GM19099 (cell line): ENCODE data around the gene LGALS14.

Experiments used
- POLR2A ChIP-seq: IDR thresholded peaks from 3 replicates; pipeline ENCODE4 v1.6.1; 2011; ENCODE audit warnings: low read depth; ENCODE audit not compliant: insufficient read length; ENCODE audit errors: extremely low read depth

Gene LGALS14

GRCh38 chr19:39704181-39705044 lies at the start of gene LGALS14:
Gene LGALS14, plus strand, starts transcription at chr19:39704481. Its CDS starts 48 bp downstream, at chr19:39704529.
- no peak for TF ChIP-seq POLR2A

GRCh38 chr19:39655613-39656012 lies 48.7 kb upstream of the LGALS14 start, which contains the start of gene LGALS16:
Gene LGALS16, plus strand, starts transcription at chr19:39655913. Its CDS starts 49 bp downstream, at chr19:39655962.
- no peak for TF ChIP-seq POLR2A

GRCh38 chr19:39659791-39660190 lies 44.5 kb upstream of the LGALS14 start:
- no peak for TF ChIP-seq POLR2A

- no peak for TF ChIP-seq POLR2A
These were observed 43.6 kb upstream of the LGALS14 start for GRCh38 chr19:39660661-39661060.

GRCh38 chr19:39661565-39661964 lies 42.7 kb upstream of the LGALS14 start:
- TF ChIP-seq POLR2A = no peak

- TF ChIP-seq POLR2A = no peak
These were observed 33.3 kb upstream of the LGALS14 start for GRCh38 chr19:39670998-39671397.

GRCh38 chr19:39671739-39672363 lies 32.4 kb upstream of the LGALS14 start:
- TF ChIP-seq POLR2A = no peak

- no peak for TF ChIP-seq POLR2A
These were observed 31.8 kb upstream of the LGALS14 start for GRCh38 chr19:39672473-39672872.

- TF ChIP-seq POLR2A = no peak
These were observed 28.3 kb upstream of the LGALS14 start for GRCh38 chr19:39676004-39676403.

GRCh38 chr19:39677961-39678889 lies 26.1 kb upstream of the LGALS14 start:
- TF ChIP-seq POLR2A = no peak

GRCh38 chr19:39679056-39679790 lies 25.1 kb upstream of the LGALS14 start:
- TF ChIP-seq POLR2A = peak; percentile 10

- TF ChIP-seq POLR2A = no peak
These were observed 24.5 kb upstream of the LGALS14 start for GRCh38 chr19:39679791-39680168.

GRCh38 chr19:39680593-39680992 lies 23.7 kb upstream of the LGALS14 start:
- TF ChIP-seq POLR2A = no peak

- no peak for TF ChIP-seq POLR2A
These were observed 22.9 kb upstream of the LGALS14 start for GRCh38 chr19:39681416-39681815.

- no peak for TF ChIP-seq POLR2A
These were observed 20.0 kb upstream of the LGALS14 start for GRCh38 chr19:39684267-39684666.

- TF ChIP-seq POLR2A = no peak
These were observed 17.5 kb upstream of the LGALS14 start for GRCh38 chr19:39686739-39687138.
